Adrenal gland (tissue), 12 donors: Measurements from ENCODE around the gene GJB2. TPM values are rescaled to one million over a fixed set of nuclear protein-coding genes. Genes with fewer than 3 reads are reported as not detected.
A peak's percentile ranks its signal among the peaks of the same experiment; 100 is the strongest.

ENCODE experiments used
- DNase-seq, 7 donors: peaks; one replicate each; pipeline ENCODE4 v3.0.0-alpha.2; 2019 to 2020
- H3K27ac ChIP-seq, 5 donors: fragments of 200-600 bp; sonication (generic) in 4 of 5; 1 replicate in 3 of 5; 2 replicates in 2 of 5; pipeline versions ENCODE4 v1.5.1 to v1.8.0; 2016 to 2020; ENCODE audit warnings: mild to moderate bottlenecking in 1 of 5
- H3K27me3 ChIP-seq: fragments of 200-600 bp; 2 replicates; pipeline ENCODE4 v1.8.0; 2021
- H3K36me3 ChIP-seq, 2 donors: fragments of 200-600 bp; replicated peaks in 1 of 2; 1 replicate in 1 of 2; 2 replicates in 1 of 2; pipeline versions ENCODE4 v1.5.1 to v1.8.0; 2018 to 2022
- H3K4me1 ChIP-seq, 2 donors: fragments of 200-600 bp; replicated peaks in 1 of 2; 1 replicate in 1 of 2; 2 replicates in 1 of 2; pipeline versions ENCODE4 v1.5.1 to v1.8.0; 2018 to 2021
- H3K4me3 ChIP-seq, 4 donors: fragments of 200-600 bp; sonication (generic) in 3 of 4; one replicate each; pipeline ENCODE4 v1.5.1; 2016 to 2018
- H3K9me3 ChIP-seq, 3 donors: fragments of 200-600 bp; sonication (generic) in 1 of 3; replicated peaks in 1 of 3; 1 replicate in 2 of 3; 2 replicates in 1 of 3; pipeline versions ENCODE4 v1.5.1 to v1.8.0; 2016 to 2021
- POLR2A ChIP-seq, 2 donors: fragments of 450-650 bp; IDR thresholded peaks; one replicate each; pipeline ENCODE4 v1.6.1; 2017; ENCODE audit warnings: antibody characterized with exemption in 2 of 2, mild to moderate bottlenecking in 2 of 2, moderate library complexity in 1 of 2
- WGBS, 4 donors: extraction: QIAGEN DNeasy Blood & Tissue Kit in 2 of 4; methylation state at CpG; one replicate each; pipeline versions ENCODE4 v1.1.5 to v1.1.7; 2013 to 2017; 5-methylcytosine and 5-hydroxymethylcytosine counted together
- intact Hi-C, 2 donors: fragments of 100-400 bp; cut with DNase I; formaldehyde crosslinking; loops; one replicate each; pipeline versions ENCODE4 v1.14.1 to v1.15.0; 2022 to 2023
- polyA plus RNA-seq, 3 donors: library from polyadenylated mRNA; stranded (reverse); fragments of 200-250 nt in 2 of 3; fragments of 350-450 nt in 1 of 3; fragmentation: Illumina TruSeq in 1 of 3; extraction: RNeasy Lipid Tissue Mini Kit (QIAGEN cat#74804) in 1 of 3; gene quantifications; one replicate each; pipeline ENCODE4 v1.2.3, GENCODE V29; 2013 to 2014
- total RNA-seq, 9 donors: library from RNA; depleted of rRNA in 4 of 9; stranded (reverse); fragments of >200 nt in 4 of 9; fragments of 120-200 nt in 1 of 9; fragmentation: NEBNext Ultra II Directional in 1 of 9; extraction: Animal tissue kit (Norgen Biotek cat#: 25700) in 1 of 9; gene quantifications; one replicate each; pipeline versions ENCODE4 v1.1.0 to v1.2.4, GENCODE V29; 2013 to 2023
- TF ChIP-seq, protein P1 (sequence below), 6 experiments: fragments of 450-650 bp in 4 of 6; fragments of 200-600 bp in 2 of 6; sonication (generic) in 1 of 6; IDR thresholded peaks; 1 replicate in 5 of 6; 2 replicates in 1 of 6; pipeline versions ENCODE4 v1.5.1 to v1.8.0; 2016 to 2021; ENCODE audit warnings: antibody characterized with exemption in 6 of 6, mild to moderate bottlenecking in 2 of 6, moderate library complexity in 1 of 6
- donor health status: healthy with polysubstance abuse.
- donor health status: Bipolar disorder and iron deficiency.
- donor health status: DM: yes; HTN: yes; CAD: no.
- donor health status: DM: no; HTN: no; CAD: no.
- donor health status: DM: no; HTN: no; CAD: no.
- donor health status: DM: yes; HTN: yes; CAD: no.

GJB2 gene
- total and polyA plus RNA-seq, 12 donors: 0.24 to 0.88 (median 0.28) TPM; not detected in 2

DNA sequence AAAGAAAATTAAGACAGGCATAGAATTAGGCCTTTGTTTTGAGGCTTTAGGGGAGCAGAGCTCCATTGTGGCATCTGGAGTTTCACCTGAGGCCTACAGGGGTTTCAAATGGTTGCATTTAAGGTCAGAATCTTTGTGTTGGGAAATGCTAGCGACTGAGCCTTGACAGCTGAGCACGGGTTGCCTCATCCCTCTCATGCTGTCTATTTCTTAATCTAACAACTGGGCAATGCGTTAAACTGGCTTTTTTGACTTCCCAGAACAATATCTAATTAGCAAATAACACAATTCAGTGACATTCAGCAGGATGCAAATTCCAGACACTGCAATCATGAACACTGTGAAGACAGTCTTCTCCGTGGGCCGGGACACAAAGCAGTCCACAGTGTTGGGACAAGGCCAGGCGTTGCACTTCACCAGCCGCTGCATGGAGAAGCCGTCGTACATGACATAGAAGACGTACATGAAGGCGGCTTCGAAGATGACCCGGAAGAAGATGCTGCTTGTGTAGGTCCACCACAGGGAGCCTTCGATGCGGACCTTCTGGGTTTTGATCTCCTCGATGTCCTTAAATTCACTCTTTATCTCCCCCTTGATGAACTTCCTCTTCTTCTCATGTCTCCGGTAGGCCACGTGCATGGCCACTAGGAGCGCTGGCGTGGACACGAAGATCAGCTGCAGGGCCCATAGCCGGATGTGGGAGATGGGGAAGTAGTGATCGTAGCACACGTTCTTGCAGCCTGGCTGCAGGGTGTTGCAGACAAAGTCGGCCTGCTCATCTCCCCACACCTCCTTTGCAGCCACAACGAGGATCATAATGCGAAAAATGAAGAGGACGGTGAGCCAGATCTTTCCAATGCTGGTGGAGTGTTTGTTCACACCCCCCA is 3.8 kb downstream of the GJB2 start:
- no peaks in the 10 kb centered on the region for H3K36me3 ChIP-seq
- TF ChIP-seq POLR2A (IDR thresholded peaks at IDR 0.05): no peak
- TF ChIP-seq, protein P1, sequence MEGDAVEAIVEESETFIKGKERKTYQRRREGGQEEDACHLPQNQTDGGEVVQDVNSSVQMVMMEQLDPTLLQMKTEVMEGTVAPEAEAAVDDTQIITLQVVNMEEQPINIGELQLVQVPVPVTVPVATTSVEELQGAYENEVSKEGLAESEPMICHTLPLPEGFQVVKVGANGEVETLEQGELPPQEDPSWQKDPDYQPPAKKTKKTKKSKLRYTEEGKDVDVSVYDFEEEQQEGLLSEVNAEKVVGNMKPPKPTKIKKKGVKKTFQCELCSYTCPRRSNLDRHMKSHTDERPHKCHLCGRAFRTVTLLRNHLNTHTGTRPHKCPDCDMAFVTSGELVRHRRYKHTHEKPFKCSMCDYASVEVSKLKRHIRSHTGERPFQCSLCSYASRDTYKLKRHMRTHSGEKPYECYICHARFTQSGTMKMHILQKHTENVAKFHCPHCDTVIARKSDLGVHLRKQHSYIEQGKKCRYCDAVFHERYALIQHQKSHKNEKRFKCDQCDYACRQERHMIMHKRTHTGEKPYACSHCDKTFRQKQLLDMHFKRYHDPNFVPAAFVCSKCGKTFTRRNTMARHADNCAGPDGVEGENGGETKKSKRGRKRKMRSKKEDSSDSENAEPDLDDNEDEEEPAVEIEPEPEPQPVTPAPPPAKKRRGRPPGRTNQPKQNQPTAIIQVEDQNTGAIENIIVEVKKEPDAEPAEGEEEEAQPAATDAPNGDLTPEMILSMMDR (IDR thresholded peaks at IDR 0.05): no peak
- peaks cover 24% of the 10 kb centered on the region for H3K27me3 ChIP-seq
- peaks cover 15 to 24% of the 10 kb centered on the region in 2 donors for H3K4me1 ChIP-seq
- intact Hi-C loops: loop anchor here in 1 of 2 donors (10.0 kb wide), 1 partner anchor 296 kb away; no protein-coding TSS in a partner anchor
- no peak overlapping the region for H3K4me3 ChIP-seq
- WGBS, 4 donors: 84 to 92% (median 86%) methylated on average over 28 of the region's 28 CpGs
- H3K9me3 ChIP-seq: no peaks in the 10 kb centered on the region
- H3K27ac ChIP-seq: no peak overlapping the region
- DNase-seq: no peak

DNA sequence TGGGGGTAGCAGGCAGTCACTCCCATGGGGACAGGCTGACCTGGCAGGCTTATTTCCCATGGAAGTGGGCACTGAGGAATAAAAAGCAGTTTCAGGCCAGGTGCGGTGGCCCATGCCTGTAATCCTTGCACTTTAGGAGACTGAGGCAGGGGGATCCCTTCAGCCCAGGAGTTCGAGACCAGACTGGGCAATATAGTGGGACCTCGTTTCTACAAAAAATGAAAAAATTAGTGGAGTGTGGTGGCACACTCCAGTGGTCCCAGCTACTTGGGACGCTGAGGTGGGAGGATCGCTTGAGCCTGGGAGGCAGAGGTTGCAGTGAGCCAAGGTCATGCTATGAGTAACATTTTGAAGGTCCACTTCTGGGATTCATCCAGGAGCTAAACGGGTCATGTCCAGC is 6.0 kb downstream of the GJB2 start:
- no peaks in the 10 kb centered on the region for H3K36me3 ChIP-seq
- TF ChIP-seq, protein P1 (IDR thresholded peaks at IDR 0.05): no peak
- no peak for TF ChIP-seq POLR2A (IDR thresholded peaks at IDR 0.05)
- H3K27me3 ChIP-seq: peaks cover 4% of the 10 kb centered on the region
- H3K4me3 ChIP-seq: no peak overlapping the region
- no peak overlapping the region for H3K27ac ChIP-seq
- H3K9me3 ChIP-seq: no peaks in the 10 kb centered on the region
- peak in 1 of 7 donors; percentile 27 for DNase-seq
- H3K4me1 ChIP-seq: peaks cover 0 to 2% of the 10 kb centered on the region in 2 donors
- intact Hi-C loops: loop anchor here in 1 of 2 donors (10.0 kb wide), 1 partner anchor 298 kb away; no protein-coding TSS in a partner anchor
- WGBS, 4 donors: 52 to 65% (median 59%) methylated on average over 6 of the region's 6 CpGs

DNA sequence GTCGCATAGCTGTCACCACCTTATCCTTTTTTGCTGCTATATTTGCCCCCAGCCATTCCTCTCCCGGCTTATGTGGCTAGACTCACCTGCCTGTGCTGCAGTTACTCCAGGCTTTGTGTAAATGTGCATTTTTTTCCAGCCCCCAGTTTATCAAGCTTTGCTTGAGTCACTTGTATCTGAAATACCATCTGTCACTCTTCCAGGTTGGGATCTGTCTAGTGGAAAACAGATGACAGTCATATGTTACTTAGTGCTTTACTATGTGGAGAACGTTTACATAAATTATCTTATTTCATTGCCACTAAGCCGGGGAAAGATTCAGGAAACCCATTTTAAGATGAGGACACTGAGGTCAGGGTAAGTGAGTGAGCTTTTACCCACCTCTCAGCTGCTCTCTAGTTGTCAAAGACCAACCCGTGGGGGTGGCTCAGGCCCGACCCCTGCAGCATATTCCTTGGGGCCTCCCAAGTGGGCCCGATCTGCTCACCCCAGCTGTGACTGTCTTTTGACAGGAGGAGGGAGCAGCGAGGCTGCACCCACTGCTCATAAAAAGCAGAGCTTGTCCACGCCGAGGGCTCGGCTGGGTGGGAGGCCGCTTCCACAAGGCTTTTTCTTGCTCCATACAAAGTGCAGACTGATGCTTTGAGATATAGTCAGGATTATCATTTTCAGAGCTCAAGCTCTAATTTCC is 7.2 kb downstream of the GJB2 start:
- WGBS, 4 donors: 65 to 78% (median 69%) methylated on average over 7 to 12 of the region's 12 CpGs
- no peak for DNase-seq
- H3K36me3 ChIP-seq: no peaks in the 10 kb centered on the region
- no peaks in the 10 kb centered on the region for H3K4me1 ChIP-seq
- TF ChIP-seq, protein P1 (IDR thresholded peaks at IDR 0.05): no peak
- TF ChIP-seq POLR2A (IDR thresholded peaks at IDR 0.05): no peak
- H3K27me3 ChIP-seq: peaks cover 6% of the 10 kb centered on the region
- no peak overlapping the region for H3K4me3 ChIP-seq
- no peaks in the 10 kb centered on the region for H3K9me3 ChIP-seq
- intact Hi-C loops: loop anchor here in 1 of 2 donors (10.0 kb wide), 1 partner anchor 299 kb away; no protein-coding TSS in a partner anchor
- no peak overlapping the region for H3K27ac ChIP-seq

DNA sequence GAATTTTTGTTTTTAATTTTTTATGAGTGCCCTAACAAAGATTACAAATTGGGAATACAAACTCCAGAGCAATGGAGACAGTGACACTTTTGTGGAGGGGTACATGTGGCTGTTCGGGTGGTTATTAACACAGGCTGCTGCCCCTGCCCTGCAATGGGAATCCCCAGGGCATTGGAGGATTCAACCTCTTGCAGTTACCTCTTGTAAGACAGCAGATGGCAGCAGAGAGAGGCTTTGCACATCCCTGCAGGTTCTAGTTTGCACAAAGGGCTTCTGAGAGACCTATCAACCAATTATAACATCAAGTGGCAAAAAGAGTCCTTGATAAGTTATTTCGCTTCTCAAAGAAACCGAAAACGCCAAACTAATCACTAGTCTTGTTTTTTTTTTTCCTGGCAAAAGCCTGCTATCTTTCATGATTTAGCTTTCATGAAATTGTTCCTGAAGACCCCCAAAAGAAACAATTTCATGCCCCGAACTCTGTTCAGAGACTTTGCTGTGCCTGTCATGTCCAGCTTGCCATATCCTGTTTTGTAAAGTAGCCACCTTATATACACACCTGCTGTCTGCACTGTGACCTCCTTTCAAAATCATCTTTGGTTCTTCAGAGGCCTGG is 10.4 kb downstream of the GJB2 start:
- WGBS, 4 donors: 16 to 22% (median 19%) methylated on average over 5 of the region's 5 CpGs
- Histone ChIP-seq H3K9me3 (no peaks in the 10 kb centered on the region), H3K4me3 (no peak overlapping the region), H3K27me3 (peaks cover 27% of the 10 kb centered on the region), H3K36me3 (no peaks in the 10 kb centered on the region), H3K27ac (no peak overlapping the region), H3K4me1 (no peaks in the 10 kb centered on the region)
- TF ChIP-seq, protein P1 (IDR thresholded peaks at IDR 0.05): peak; percentile 64 to 86 (median 65)
- TF ChIP-seq POLR2A (IDR thresholded peaks at IDR 0.05): no peak
- peak in 6 of 7 donors; percentile 51 to 72 (median 64) for DNase-seq
- intact Hi-C loops: loop anchor here in 1 of 2 donors (10.0 kb wide), 1 partner anchor 302 kb away; no protein-coding TSS in a partner anchor
